GM18499 (cell line): ENCODE results near the gene C2orf66.

Source experiments
- ATAC-seq: cut with Tn5 transposase; IDR thresholded peaks from one replicate; pipeline ENCODE4 v1.9.1; 2021; ENCODE audit warnings: moderate number of reproducible peaks; ENCODE audit not compliant: insufficient read depth, unreplicated experiment

The C2orf66 gene

GRCh38 chr2:196783431-196784094, 25.6 kb downstream of the C2orf66 start:
- ATAC-seq, result peak; percentile 56

GRCh38 chr2:196767101-196767500, 42.1 kb downstream of the C2orf66 start:
- ATAC-seq, result no peak

GRCh38 chr2:196759378-196759706, 49.8 kb downstream of the C2orf66 start:
- no peak for ATAC-seq

GRCh38 chr2:196758474-196759377, 50.4 kb downstream of the C2orf66 start:
- no peak for ATAC-seq
